Panc1 (cell line): ENCODE measurements around the gene FGD4. TPM values are rescaled to one million over a fixed set of nuclear protein-coding genes. Genes with fewer than 3 reads are reported as not detected.

ENCODE experiments used
- ATAC-seq: fragments of 200-7000 bp; cut with Tn5 transposase; 2 replicates; pipeline ENCODE4 v1.9.1; 2020; ENCODE audit warnings: mild to moderate bottlenecking, moderate library complexity
- BruUV-seq: library from RNA; stranded (reverse); fragments of 400-500 nt; replicated peaks from 2 replicates; lab custom pipeline; 2021; lab: Mats Ljungman, UMichigan
- CTCF ChIA-PET: fragments of 300-600 bp; sonication (Branson Sonifier 250); formaldehyde crosslinking; loops from one replicate; lab custom pipeline; 2022; ENCODE audit warnings: antibody characterized with exemption; lab: Charles Lee
- POLR2A ChIA-PET: fragments of 300-600 bp; sonication (Branson Sonifier 250); formaldehyde crosslinking; loops from one replicate; lab custom pipeline; 2022; ENCODE audit warnings: antibody characterized with exemption; lab: Charles Lee
- DNase-seq: peaks from one replicate; pipeline ENCODE4 v3.0.0-alpha.2; 2010; ENCODE audit warnings: low read depth, low spot score
- H3K27ac ChIP-seq: 2 replicates; pipeline ENCODE4 v1.5.1; 2011; ENCODE audit warnings: mild to moderate bottlenecking, low read length, inconsistent platforms
- H3K27me3 ChIP-seq: fragments of 200-500 bp; sonication (Bioruptor generic); 2 replicates; pipeline ENCODE4 v1.6.0; 2014; ENCODE audit warnings: low read length, inconsistent platforms; ENCODE audit not compliant: control insufficient read depth, insufficient read depth
- H3K36me3 ChIP-seq: fragments of 200-500 bp; sonication (Bioruptor generic); 2 replicates; pipeline ENCODE4 v1.5.1; 2014; ENCODE audit warnings: inconsistent platforms, mild to moderate bottlenecking, low read length, moderate library complexity; ENCODE audit not compliant: control insufficient read depth, insufficient read depth
- H3K4me1 ChIP-seq: 2 replicates; pipeline ENCODE4 v1.5.1; 2011; ENCODE audit warnings: inconsistent platforms, mild to moderate bottlenecking, low read length, moderate library complexity; ENCODE audit not compliant: control insufficient read depth, insufficient read depth
- H3K4me3 ChIP-seq, 2 experiments: 2 replicates each; pipeline ENCODE4 v1.5.1; 2011 to 2012; ENCODE audit warnings: low read depth in 2 of 2, low read length in 2 of 2, mild to moderate bottlenecking in 2 of 2, inconsistent platforms in 1 of 2, moderate library complexity in 1 of 2
- H3K9me3 ChIP-seq: fragments of 200-500 bp; sonication (Bioruptor generic); 2 replicates; pipeline ENCODE4 v1.5.1; 2014; ENCODE audit warnings: low read depth, mild to moderate bottlenecking, inconsistent platforms, low read length, moderate library complexity; ENCODE audit not compliant: control insufficient read depth, insufficient read depth
- POLR2AphosphoS5 ChIP-seq: IDR thresholded peaks from 2 replicates; pipeline ENCODE4 v1.6.1; 2012; ENCODE audit warnings: mild to moderate bottlenecking, low read depth, low read length, moderate library complexity
- SIN3A ChIP-seq: IDR thresholded peaks from 2 replicates; pipeline ENCODE4 v1.6.1; 2012; ENCODE audit warnings: low read depth, mild to moderate bottlenecking, low read length, moderate library complexity, borderline replicate concordance; ENCODE audit not compliant: insufficient read depth
- TCF7L2 ChIP-seq: IDR thresholded peaks from 2 replicates; pipeline ENCODE4 v1.6.1; 2011; ENCODE audit warnings: mild to moderate bottlenecking, low read depth, low read length, inconsistent platforms
- in situ Hi-C: cut with HindIII; loops from 2 replicates; pipeline ENCODE4 v1.10.0; 2016; ENCODE audit warnings: low sequenced_read_pairs, low pct_unique_long_range_greater_than_20kb
- intact Hi-C: fragments of 100-400 bp; cut with micrococcal nuclease; formaldehyde crosslinking; loops from one replicate; pipeline ENCODE4 v1.10.0; 2022; ENCODE audit not compliant: unreplicated experiment
- total RNA-seq: library from RNA; stranded (reverse); gene quantifications from one replicate; pipeline ENCODE4 v1.2.1, GENCODE V29; 2021; ENCODE audit not compliant: unreplicated experiment
- TF ChIP-seq, protein P1 (sequence below): fragments of 450-650 bp; IDR thresholded peaks from 2 replicates; pipeline ENCODE4 v1.5.1; 2017; ENCODE audit warnings: mild to moderate bottlenecking
- TF ChIP-seq, protein P2 (sequence below), 2 experiments: IDR thresholded peaks; 2 replicates each; pipeline ENCODE4 v1.6.1; 2011 to 2012; ENCODE audit warnings: low read depth in 2 of 2, control low read depth in 1 of 2, low read length in 1 of 2, mild to moderate bottlenecking in 1 of 2, moderate library complexity in 1 of 2; ENCODE audit not compliant: insufficient read depth in 1 of 2

FGD4 gene
- total RNA-seq, 1 experiment from 2014 or later, result 5.0 TPM

- ChIA-PET CTCF (no interaction called here), POLR2A (no interaction called here)
- no peaks in the 10 kb centered on the region for H3K9me3 ChIP-seq
- no peak overlapping the region for H3K4me3 ChIP-seq
- no peaks in the 10 kb centered on the region for H3K27me3 ChIP-seq
- in situ Hi-C loops (no loop called here), intact Hi-C loops (loop anchor here (1.0 kb wide), 1 partner anchor 30 kb away; no protein-coding TSS in a partner anchor)
- TF ChIP-seq, protein P1, sequence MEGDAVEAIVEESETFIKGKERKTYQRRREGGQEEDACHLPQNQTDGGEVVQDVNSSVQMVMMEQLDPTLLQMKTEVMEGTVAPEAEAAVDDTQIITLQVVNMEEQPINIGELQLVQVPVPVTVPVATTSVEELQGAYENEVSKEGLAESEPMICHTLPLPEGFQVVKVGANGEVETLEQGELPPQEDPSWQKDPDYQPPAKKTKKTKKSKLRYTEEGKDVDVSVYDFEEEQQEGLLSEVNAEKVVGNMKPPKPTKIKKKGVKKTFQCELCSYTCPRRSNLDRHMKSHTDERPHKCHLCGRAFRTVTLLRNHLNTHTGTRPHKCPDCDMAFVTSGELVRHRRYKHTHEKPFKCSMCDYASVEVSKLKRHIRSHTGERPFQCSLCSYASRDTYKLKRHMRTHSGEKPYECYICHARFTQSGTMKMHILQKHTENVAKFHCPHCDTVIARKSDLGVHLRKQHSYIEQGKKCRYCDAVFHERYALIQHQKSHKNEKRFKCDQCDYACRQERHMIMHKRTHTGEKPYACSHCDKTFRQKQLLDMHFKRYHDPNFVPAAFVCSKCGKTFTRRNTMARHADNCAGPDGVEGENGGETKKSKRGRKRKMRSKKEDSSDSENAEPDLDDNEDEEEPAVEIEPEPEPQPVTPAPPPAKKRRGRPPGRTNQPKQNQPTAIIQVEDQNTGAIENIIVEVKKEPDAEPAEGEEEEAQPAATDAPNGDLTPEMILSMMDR, result no peak
- TF ChIP-seq TCF7L2 (no peak), SIN3A (no peak), POLR2AphosphoS5 (no peak)
- TF ChIP-seq, protein P2, sequence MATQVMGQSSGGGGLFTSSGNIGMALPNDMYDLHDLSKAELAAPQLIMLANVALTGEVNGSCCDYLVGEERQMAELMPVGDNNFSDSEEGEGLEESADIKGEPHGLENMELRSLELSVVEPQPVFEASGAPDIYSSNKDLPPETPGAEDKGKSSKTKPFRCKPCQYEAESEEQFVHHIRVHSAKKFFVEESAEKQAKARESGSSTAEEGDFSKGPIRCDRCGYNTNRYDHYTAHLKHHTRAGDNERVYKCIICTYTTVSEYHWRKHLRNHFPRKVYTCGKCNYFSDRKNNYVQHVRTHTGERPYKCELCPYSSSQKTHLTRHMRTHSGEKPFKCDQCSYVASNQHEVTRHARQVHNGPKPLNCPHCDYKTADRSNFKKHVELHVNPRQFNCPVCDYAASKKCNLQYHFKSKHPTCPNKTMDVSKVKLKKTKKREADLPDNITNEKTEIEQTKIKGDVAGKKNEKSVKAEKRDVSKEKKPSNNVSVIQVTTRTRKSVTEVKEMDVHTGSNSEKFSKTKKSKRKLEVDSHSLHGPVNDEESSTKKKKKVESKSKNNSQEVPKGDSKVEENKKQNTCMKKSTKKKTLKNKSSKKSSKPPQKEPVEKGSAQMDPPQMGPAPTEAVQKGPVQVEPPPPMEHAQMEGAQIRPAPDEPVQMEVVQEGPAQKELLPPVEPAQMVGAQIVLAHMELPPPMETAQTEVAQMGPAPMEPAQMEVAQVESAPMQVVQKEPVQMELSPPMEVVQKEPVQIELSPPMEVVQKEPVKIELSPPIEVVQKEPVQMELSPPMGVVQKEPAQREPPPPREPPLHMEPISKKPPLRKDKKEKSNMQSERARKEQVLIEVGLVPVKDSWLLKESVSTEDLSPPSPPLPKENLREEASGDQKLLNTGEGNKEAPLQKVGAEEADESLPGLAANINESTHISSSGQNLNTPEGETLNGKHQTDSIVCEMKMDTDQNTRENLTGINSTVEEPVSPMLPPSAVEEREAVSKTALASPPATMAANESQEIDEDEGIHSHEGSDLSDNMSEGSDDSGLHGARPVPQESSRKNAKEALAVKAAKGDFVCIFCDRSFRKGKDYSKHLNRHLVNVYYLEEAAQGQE (IDR thresholded peaks at IDR 0.05; ENCODE audit: insufficient read depth in 1 of 2, low read depth in 2 of 2, low read length in 1 of 2), result no peak
- peak; percentile 59 for ATAC-seq
- no peak for DNase-seq
- H3K36me3 ChIP-seq, result no peaks in the 10 kb centered on the region
- no peak overlapping the region for H3K27ac ChIP-seq
- no TSS peak for BruUV-seq
- peaks cover 8% of the 10 kb centered on the region for H3K4me1 ChIP-seq
Observed at GRCh38 chr12:32566663-32567295, 167.4 kb downstream of the FGD4 start.

DNA sequence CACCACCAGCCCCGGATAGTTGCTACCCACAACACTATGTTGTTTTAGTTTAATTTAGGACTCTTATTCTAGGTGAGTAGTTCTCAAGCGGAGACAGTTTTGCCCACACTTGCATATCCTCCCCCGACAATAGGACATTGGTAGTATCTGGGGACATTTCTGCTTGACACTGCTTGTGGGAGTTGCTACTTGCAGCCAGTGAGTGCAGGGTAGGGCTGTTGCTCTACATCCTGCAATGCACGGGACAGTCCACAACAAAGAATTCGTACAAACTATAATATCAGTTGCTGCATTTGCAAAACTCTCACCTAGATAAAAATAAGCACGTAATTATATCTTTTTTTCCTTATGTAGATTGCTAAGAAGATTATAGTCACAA is 167.9 kb downstream of the FGD4 start:
- intact Hi-C loops, result loop anchor here (1.0 kb wide), 1 partner anchor 29 kb away; no protein-coding TSS in a partner anchor
- DNase-seq, result no peak
- no peak overlapping the region for H3K4me3 ChIP-seq
- POLR2A ChIA-PET, result no interaction called here
- no peaks in the 10 kb centered on the region for H3K27me3 ChIP-seq
- H3K27ac ChIP-seq, result no peak overlapping the region
- BruUV-seq, result no TSS peak
- CTCF ChIA-PET, result no interaction called here
- H3K9me3 ChIP-seq, result no peaks in the 10 kb centered on the region
- TF ChIP-seq POLR2AphosphoS5, result no peak
- no peak for TF ChIP-seq TCF7L2
- TF ChIP-seq, protein P2 (IDR thresholded peaks at IDR 0.05; ENCODE audit: insufficient read depth in 1 of 2, low read depth in 2 of 2, low read length in 1 of 2), result no peak
- TF ChIP-seq SIN3A, result no peak
- TF ChIP-seq, protein P1, result no peak
- peaks cover 8% of the 10 kb centered on the region for H3K4me1 ChIP-seq
- in situ Hi-C loops, result no loop called here
- H3K36me3 ChIP-seq, result no peaks in the 10 kb centered on the region
- ATAC-seq, result peak; percentile 50; the same call in 1 of the 2 replicates
